Kidney epithelial cell (primary cell): ENCODE measurements around the gene DTNB. TPM values are rescaled to one million over a fixed set of nuclear protein-coding genes. Genes with fewer than 3 reads are reported as not detected.
A peak's percentile ranks its signal among the peaks of the same experiment; 100 is the strongest.

Experiments used
- DNase-seq: peaks from one replicate; pipeline ENCODE4 v3.0.0-alpha.2; 2010; ENCODE audit warnings: low read depth
- H3K27me3 ChIP-seq: 2 replicates; pipeline ENCODE4 v1.6.0; 2011; ENCODE audit warnings: low read length; ENCODE audit not compliant: control insufficient read depth, insufficient read depth
- H3K36me3 ChIP-seq: 2 replicates; pipeline ENCODE4 v1.5.1; 2011; ENCODE audit warnings: low read length; ENCODE audit not compliant: control insufficient read depth, insufficient read depth
- H3K4me3 ChIP-seq: 2 replicates; pipeline ENCODE4 v1.5.1; 2011; ENCODE audit warnings: low read depth, mild to moderate bottlenecking, control low read depth, low read length
- CTCF ChIP-seq: IDR thresholded peaks from 2 replicates; pipeline ENCODE4 v1.5.1; 2011; ENCODE audit warnings: mild to moderate bottlenecking, moderate library complexity, low read length, control low read depth, inconsistent platforms; ENCODE audit not compliant: insufficient read depth, poor library complexity, severe bottlenecking
- total RNA-seq: library from RNA; depleted of rRNA; stranded (reverse); fragments of >200 nt; gene quantifications from 2 replicates; pipeline ENCODE4 v1.2.3, GENCODE V29; 2015

DTNB gene
- total RNA-seq, 1 donor from 2014 or later, result 16.9 TPM

GRCh38 chr2:25566694-25567093 is 106.7 kb downstream of the DTNB start:
- H3K4me3 ChIP-seq, result no peak overlapping the region
- no peaks in the 10 kb centered on the region for H3K27me3 ChIP-seq
- no peak for DNase-seq

GRCh38 chr2:25566094-25566493 is 107.3 kb downstream of the DTNB start:
- H3K4me3 ChIP-seq, result no peak overlapping the region
- no peak for DNase-seq
- H3K27me3 ChIP-seq, result no peaks in the 10 kb centered on the region
- H3K36me3 ChIP-seq, result no peaks in the 10 kb centered on the region
- TF ChIP-seq CTCF, result no peak

More at GRCh38 chr2:25566694-25567093, 106.7 kb downstream of the DTNB start:
- no peak for TF ChIP-seq CTCF
- no peaks in the 10 kb centered on the region for H3K36me3 ChIP-seq

GRCh38 chr2:25561136-25561850 is 112.1 kb downstream of the DTNB start:
- no peak for DNase-seq
- TF ChIP-seq CTCF, result no peak
- Histone ChIP-seq H3K27me3 (no peaks in the 10 kb centered on the region), H3K36me3 (no peaks in the 10 kb centered on the region), H3K4me3 (no peak overlapping the region)

- no peak for DNase-seq
- Histone ChIP-seq H3K36me3 (no peaks in the 10 kb centered on the region), H3K27me3 (no peaks in the 10 kb centered on the region), H3K4me3 (no peak overlapping the region)
- TF ChIP-seq CTCF, result no peak
These were observed 114.2 kb downstream of the DTNB start for GRCh38 chr2:25559148-25559547.

- TF ChIP-seq CTCF, result no peak
- peak; percentile 26 for DNase-seq
- H3K4me3 ChIP-seq, result no peak overlapping the region
- no peaks in the 10 kb centered on the region for H3K27me3 ChIP-seq
- H3K36me3 ChIP-seq, result no peaks in the 10 kb centered on the region
These were observed 115.1 kb downstream of the DTNB start for GRCh38 chr2:25558262-25558661.
